SJSA1 (cell line): Measurements from ENCODE around the gene FLT3LG. TPM values are rescaled to one million over a fixed set of nuclear protein-coding genes. Genes with fewer than 3 reads are reported as not detected.

Source experiments
- DNase-seq, 2 experiments: peaks; one replicate each; pipeline ENCODE4 v3.0.0-alpha.2; 2015 to 2020; ENCODE audit warnings: low spot score in 2 of 2, low read depth in 1 of 2
- H3K27ac ChIP-seq: fragments of 250-450 bp; sonication (Bioruptor Pico); 2 replicates; pipeline ENCODE4 v1.5.1; 2020; ENCODE audit warnings: mild to moderate bottlenecking, moderate library complexity
- H3K27me3 ChIP-seq: fragments of 250-450 bp; sonication (Bioruptor Pico); replicated peaks from 2 replicates; pipeline ENCODE4 v1.5.1; 2020; ENCODE audit warnings: mild to moderate bottlenecking, moderate library complexity
- H3K36me3 ChIP-seq: fragments of 250-450 bp; sonication (Bioruptor Pico); 2 replicates; pipeline ENCODE4 v1.5.1; 2020; ENCODE audit warnings: mild to moderate bottlenecking
- H3K4me1 ChIP-seq: fragments of 250-450 bp; sonication (Bioruptor Pico); replicated peaks from 2 replicates; pipeline ENCODE4 v1.6.1; 2021; ENCODE audit warnings: mild to moderate bottlenecking
- H3K4me3 ChIP-seq: fragments of 250-450 bp; sonication (Bioruptor Pico); 2 replicates; pipeline ENCODE4 v1.5.1; 2020; ENCODE audit warnings: mild to moderate bottlenecking
- H3K9me3 ChIP-seq: fragments of 250-450 bp; sonication (Bioruptor Pico); replicated peaks from 2 replicates; pipeline ENCODE4 v1.5.1; 2020; ENCODE audit warnings: mild to moderate bottlenecking
- total RNA-seq: library from RNA; depleted of rRNA; stranded (reverse); fragments of >200 nt; shearing (Covaris generic); gene quantifications from 2 replicates; pipeline ENCODE4 v1.2.3, GENCODE V29; 2014

The FLT3LG gene
- total RNA-seq, 1 experiment from 2014 or later, result 0.95 TPM

GRCh38 chr19:49491804-49492572, 18.0 kb downstream of the FLT3LG start:
- no peak overlapping the region for H3K27ac ChIP-seq
- no peaks in the 10 kb centered on the region for H3K9me3 ChIP-seq
- no peak for DNase-seq
- H3K4me1 ChIP-seq, result peaks cover 20% of the 10 kb centered on the region
- H3K27me3 ChIP-seq, result no peaks in the 10 kb centered on the region; the same call in 1 of the 2 replicates
- H3K36me3 ChIP-seq, result peaks cover 68% of the 10 kb centered on the region
- H3K4me3 ChIP-seq, result no peak overlapping the region

- Histone ChIP-seq H3K27ac (peak overlapping the region; percentile 17; the same call in 1 of the 2 replicates), H3K27me3 (no peaks in the 10 kb centered on the region; the same call in 1 of the 2 replicates), H3K9me3 (no peaks in the 10 kb centered on the region), H3K36me3 (peaks cover 73% of the 10 kb centered on the region), H3K4me3 (no peak overlapping the region), H3K4me1 (peaks cover 26% of the 10 kb centered on the region)
- peak in 1 of 2 experiments; percentile 42 for DNase-seq
Observed at GRCh38 chr19:49492573-49493405, 18.8 kb downstream of the FLT3LG start.

- Histone ChIP-seq H3K27me3 (no peaks in the 10 kb centered on the region; the same call in 1 of the 2 replicates), H3K27ac (peak overlapping the region; percentile 71), H3K4me3 (peak overlapping the region; percentile 56), H3K4me1 (peaks cover 15% of the 10 kb centered on the region), H3K36me3 (peaks cover 61% of the 10 kb centered on the region), H3K9me3 (no peaks in the 10 kb centered on the region)
- no peak for DNase-seq
Observed at GRCh38 chr19:49496574-49497008, 22.6 kb downstream of the FLT3LG start.

- no peaks in the 10 kb centered on the region for H3K9me3 ChIP-seq
- no peaks in the 10 kb centered on the region; the same call in 1 of the 2 replicates for H3K27me3 ChIP-seq
- peak overlapping the region; percentile 56 for H3K4me3 ChIP-seq
- DNase-seq, result peak; percentile 49 to 68
- H3K27ac ChIP-seq, result peak overlapping the region; percentile 71; the same call in 1 of the 2 replicates
- peaks cover 54% of the 10 kb centered on the region for H3K36me3 ChIP-seq
- peaks cover 15% of the 10 kb centered on the region for H3K4me1 ChIP-seq
Observed at GRCh38 chr19:49497047-49497788, 23.2 kb downstream of the FLT3LG start.

GRCh38 chr19:49497789-49498103, 23.7 kb downstream of the FLT3LG start:
- no peaks in the 10 kb centered on the region; the same call in 1 of the 2 replicates for H3K27me3 ChIP-seq
- H3K4me3 ChIP-seq, result peak overlapping the region; percentile 56
- H3K9me3 ChIP-seq, result no peaks in the 10 kb centered on the region
- no peak overlapping the region for H3K27ac ChIP-seq
- DNase-seq, result no peak
- peaks cover 15% of the 10 kb centered on the region for H3K4me1 ChIP-seq
- peaks cover 49% of the 10 kb centered on the region for H3K36me3 ChIP-seq

- DNase-seq, result no peak
- Histone ChIP-seq H3K4me1 (peaks cover 15% of the 10 kb centered on the region), H3K27me3 (no peaks in the 10 kb centered on the region), H3K27ac (no peak overlapping the region), H3K4me3 (no peak overlapping the region), H3K9me3 (no peaks in the 10 kb centered on the region), H3K36me3 (peaks cover 42% of the 10 kb centered on the region)
Observed at GRCh38 chr19:49498475-49498874, 24.5 kb downstream of the FLT3LG start.

- H3K9me3 ChIP-seq, result no peaks in the 10 kb centered on the region
- no peak overlapping the region for H3K4me3 ChIP-seq
- H3K27ac ChIP-seq, result no peak overlapping the region
- H3K36me3 ChIP-seq, result peaks cover 41% of the 10 kb centered on the region
- peaks cover 15% of the 10 kb centered on the region for H3K4me1 ChIP-seq
- no peak for DNase-seq
- no peaks in the 10 kb centered on the region for H3K27me3 ChIP-seq
Observed at GRCh38 chr19:49499030-49499670, 25.1 kb downstream of the FLT3LG start.

- Histone ChIP-seq H3K27me3 (no peaks in the 10 kb centered on the region), H3K27ac (no peak overlapping the region), H3K4me3 (no peak overlapping the region), H3K4me1 (peaks cover 2% of the 10 kb centered on the region), H3K9me3 (no peaks in the 10 kb centered on the region), H3K36me3 (peaks cover 23% of the 10 kb centered on the region)
- DNase-seq, result peak in 1 of 2 experiments; percentile 52
Observed at GRCh38 chr19:49502866-49503581, 29.0 kb downstream of the FLT3LG start.

GRCh38 chr19:49503582-49503962, 29.6 kb downstream of the FLT3LG start:
- Histone ChIP-seq H3K4me3 (no peak overlapping the region), H3K9me3 (no peaks in the 10 kb centered on the region), H3K27me3 (no peaks in the 10 kb centered on the region), H3K27ac (no peak overlapping the region), H3K4me1 (no peaks in the 10 kb centered on the region), H3K36me3 (peaks cover 18% of the 10 kb centered on the region)
- DNase-seq, result no peak

- Histone ChIP-seq H3K4me1 (no peaks in the 10 kb centered on the region; the same call in 1 of the 2 replicates), H3K36me3 (no peaks in the 10 kb centered on the region), H3K27ac (no peak overlapping the region), H3K4me3 (no peak overlapping the region), H3K9me3 (no peaks in the 10 kb centered on the region), H3K27me3 (no peaks in the 10 kb centered on the region)
- DNase-seq, result peak in 1 of 2 experiments; percentile 35
Observed at GRCh38 chr19:49506575-49507105, 32.6 kb downstream of the FLT3LG start.

- no peak for DNase-seq
- no peaks in the 10 kb centered on the region for H3K9me3 ChIP-seq
- H3K4me3 ChIP-seq, result no peak overlapping the region
Observed at GRCh38 chr19:49507803-49508494, 33.9 kb downstream of the FLT3LG start.

More at GRCh38 chr19:49507803-49508494, 33.9 kb downstream of the FLT3LG start:
- Histone ChIP-seq H3K4me1 (peaks cover 9% of the 10 kb centered on the region), H3K27ac (no peak overlapping the region), H3K27me3 (no peaks in the 10 kb centered on the region), H3K36me3 (no peaks in the 10 kb centered on the region)
